Measurements from ENCODE around the gene LILRB1.
"Not testable (repeated sequence)": the region's sequence is repeated elsewhere in the genome, so short reads cannot be mapped to it uniquely, and the experiment has no call there.

- TF ChIP-seq CTCF (conservative IDR thresholded peaks at IDR 0.05); ZFX (IDR thresholded peaks at IDR 0.05): not testable (repeated sequence)
Observed at GRCh38 chr19:54642953-54643352, 12.7 kb downstream of the LILRB1 start.

Measured in C4-2B (cell line).